NK-92 (cell line): ENCODE results near the gene MEFV.
"Not testable (repeated sequence)": the region's sequence is repeated elsewhere in the genome, so short reads cannot be mapped to it uniquely, and the experiment has no call there.

Experiments
- DNase-seq: peaks from one replicate; lab custom pipeline; 2025; ENCODE audit not compliant: unreplicated experiment; lab: John Stamatoyannopoulos, UW

Gene MEFV

GRCh38 chr16:3223913-3224515 is 32.4 kb downstream of the MEFV start:
- no peak for DNase-seq

GRCh38 chr16:3220839-3221238 is 35.6 kb downstream of the MEFV start:
- no peak for DNase-seq

DNA sequence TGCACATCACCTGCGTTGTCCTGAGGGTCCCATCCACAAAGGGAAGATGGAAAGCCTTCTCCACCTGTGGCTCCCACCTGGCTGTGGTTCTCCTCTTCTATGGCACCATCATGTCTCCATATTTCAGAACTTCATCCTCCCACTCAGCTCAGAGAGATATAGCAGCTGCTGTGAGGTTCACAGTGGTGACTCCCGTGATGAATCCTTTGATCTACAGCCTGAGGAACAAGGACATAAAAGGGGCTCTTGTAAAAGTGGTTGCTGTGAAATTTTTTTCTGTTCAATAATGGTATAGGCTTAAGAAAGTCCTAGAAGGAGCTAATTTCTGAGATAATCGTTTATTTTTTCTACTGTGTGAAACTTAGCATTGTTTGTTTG is 40.2 kb downstream of the MEFV start:
- no peak for DNase-seq

- DNase-seq = no peak
Measured at GRCh38 chr16:3215601-3216262, 40.7 kb downstream of the MEFV start.

DNA sequence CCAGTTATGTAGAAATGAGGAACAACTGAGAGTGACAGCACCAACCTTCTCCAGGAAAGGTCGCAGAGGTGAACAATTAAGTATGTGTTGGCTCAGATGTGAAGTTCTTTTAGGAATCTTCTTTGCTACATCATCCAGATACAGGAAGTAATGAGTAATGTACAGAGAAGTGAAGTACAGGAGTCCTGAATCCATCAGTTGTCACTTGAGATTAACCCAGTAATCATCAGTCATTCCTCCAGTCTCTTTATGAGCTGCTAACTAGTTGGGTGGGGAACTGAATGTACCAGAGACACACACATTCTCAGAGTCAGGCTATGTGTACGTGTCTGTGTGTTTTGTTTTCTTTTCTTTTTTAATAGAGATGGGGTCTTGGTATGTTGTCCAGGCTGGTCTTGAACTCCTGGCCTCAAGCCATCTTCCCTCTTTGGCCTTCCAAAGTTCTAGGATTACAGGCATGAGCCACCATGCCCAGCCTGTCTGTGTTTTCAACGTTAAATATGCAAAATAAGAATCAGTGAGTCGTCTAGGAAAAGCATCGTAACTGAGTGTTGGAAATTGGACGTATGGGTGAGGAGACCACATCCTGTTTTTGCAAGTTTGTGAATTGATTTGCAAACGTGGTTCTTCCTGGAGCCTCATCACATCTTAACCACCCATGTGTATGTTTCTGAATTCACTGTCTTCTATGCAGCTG is 41.4 kb downstream of the MEFV start:
- no peak for DNase-seq

DNA sequence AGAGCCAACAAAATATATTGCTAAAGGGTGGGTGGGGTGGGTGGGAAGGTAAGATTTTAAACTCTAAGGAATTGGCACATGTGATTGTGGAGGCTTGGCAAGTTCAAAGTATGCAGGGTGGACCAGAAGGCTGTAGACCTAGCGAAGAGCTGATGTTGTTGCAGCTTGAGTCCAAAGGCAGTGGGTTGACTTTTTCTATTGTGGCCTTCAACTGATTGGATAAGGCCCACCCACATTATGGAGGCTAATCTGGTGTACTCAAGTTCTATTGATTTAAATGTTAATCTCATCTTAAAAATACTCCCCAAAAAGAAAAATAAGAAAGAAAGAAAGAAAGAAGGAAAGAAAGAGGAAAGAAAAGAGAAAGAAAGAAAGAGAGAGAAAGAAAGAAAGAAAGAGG is 43.9 kb downstream of the MEFV start:
- DNase-seq = no peak

DNA sequence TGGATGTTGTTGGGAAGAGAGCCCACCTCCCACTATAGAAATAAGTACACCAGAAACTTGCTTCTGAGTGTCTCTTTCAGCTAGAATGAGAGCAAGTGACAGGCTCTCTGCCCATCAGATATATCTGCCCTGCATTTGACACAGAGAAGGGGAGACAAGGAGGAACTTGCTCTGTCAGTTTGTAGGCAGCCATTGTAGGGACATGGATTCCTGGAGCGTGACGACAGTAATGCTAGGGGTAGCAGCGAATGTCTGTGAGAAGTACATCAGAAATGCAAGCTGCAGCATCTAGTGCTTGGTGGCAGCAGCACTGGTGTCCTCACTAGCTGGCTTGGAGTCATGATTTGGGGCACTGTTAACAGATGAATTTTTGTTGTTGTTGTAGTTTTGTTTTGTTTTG is 44.4 kb downstream of the MEFV start:
- no peak for DNase-seq

- no peak for DNase-seq
Measured at GRCh38 chr16:3207086-3207953, 49.1 kb downstream of the MEFV start.

DNA sequence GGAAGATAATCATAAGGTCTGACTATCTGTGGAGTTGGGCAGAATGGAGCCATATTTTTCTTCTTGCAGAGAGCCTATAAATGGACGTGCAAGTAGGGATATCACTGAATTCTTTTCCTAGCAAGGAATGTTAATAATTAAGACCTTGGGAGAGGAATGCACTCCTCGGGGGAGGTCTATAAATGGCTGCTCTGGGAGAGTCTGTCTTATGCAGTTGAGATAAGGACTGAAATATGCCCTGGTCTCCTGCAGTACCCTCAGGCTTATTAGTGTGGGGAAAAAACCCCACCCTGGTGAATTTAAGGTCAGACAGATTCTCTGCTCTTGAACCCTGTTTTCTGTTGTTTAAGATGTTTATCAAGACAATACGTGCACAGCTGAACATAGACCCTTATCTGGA is 50.5 kb downstream of the MEFV start:
- not testable (repeated sequence) for DNase-seq

DNA sequence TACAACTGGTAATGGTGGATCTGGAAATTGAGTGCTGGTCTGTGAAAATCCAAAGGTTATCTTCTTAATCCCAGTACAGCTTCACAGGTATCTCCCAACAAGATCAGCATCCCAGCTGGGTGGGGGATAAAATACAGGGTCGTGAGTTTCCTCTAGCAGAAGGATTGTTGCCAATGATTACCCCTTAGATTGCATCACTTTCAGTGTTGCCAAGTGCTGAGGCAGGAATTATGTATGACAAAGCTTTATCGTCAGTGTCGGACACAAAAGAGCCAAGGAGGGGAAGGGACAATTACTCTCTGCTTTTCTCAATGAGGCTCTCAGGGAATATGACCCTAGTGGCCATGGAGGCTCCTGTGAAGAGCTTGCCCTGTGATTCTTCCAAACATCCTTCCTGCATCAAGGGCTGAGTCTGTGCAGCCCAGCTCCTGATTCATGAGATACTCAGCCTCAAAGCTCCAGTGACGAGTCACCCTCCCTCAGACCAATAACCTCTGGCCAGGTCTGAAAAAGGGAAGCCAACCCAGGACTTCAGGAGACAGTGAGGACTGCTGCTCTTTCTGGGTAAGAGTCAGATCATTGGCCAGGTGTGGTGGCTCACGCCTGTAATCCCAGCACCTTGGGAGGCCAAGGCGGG is 53.4 kb downstream of the MEFV start:
- no peak for DNase-seq

GRCh38 chr16:3198334-3199072 is 57.9 kb downstream of the MEFV start:
- DNase-seq = no peak

DNA sequence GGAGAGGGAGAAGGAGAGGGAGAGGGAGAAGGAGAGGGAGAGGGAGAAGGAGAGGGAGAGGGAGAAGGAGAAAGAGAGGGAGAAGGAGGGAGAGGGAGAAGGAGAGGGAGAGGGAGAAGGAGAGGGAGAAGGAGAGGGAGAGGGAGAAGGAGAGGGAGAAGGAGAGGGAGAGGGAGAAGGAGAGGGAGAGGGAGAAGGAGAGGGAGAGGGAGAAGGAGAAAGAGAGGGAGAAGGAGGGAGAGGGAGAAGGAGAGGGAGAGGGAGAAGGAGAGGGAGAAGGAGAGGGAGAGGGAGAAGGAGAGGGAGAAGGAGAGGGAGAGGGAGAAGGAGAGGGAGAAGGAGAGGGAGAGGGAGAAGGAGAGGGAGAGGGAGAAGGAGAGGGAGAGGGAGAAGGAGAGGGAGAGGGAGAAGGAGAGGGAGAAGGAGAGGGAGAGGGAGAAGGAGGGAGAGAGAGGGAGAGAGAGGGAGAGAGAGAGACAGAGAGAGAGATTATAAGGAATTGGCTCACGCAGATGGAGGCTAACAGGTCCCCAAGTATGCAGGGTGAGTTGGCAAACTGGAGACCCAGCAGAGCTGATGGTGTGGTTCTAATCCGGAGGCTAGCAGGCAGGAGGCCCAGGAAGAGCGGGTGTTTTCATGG is 58.6 kb downstream of the MEFV start:
- DNase-seq = not testable (repeated sequence)

DNA sequence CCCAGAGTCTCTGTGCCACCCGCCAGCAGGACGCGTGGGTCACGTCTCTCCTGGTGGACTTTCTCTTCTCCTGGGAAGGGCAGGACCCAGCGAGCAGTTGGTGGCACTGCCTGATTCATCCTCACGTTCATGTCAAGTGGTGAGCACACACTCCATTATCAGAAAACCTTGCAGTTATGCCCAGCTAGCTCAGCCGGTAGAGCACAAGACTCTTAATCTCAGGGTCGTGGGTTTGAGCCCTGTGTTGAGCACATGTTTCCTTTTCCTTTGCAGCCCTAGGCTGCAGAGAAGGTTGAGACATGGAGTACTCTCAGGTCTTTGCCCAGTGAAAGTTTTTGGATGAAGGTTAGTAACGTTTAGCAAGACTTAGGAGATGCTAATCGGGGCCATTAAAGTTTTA is 60.5 kb downstream of the MEFV start:
- DNase-seq = no peak

- no peak for DNase-seq
Measured at GRCh38 chr16:3194792-3195191, 61.6 kb downstream of the MEFV start.

GRCh38 chr16:3193221-3194212 is 62.9 kb downstream of the MEFV start:
- no peak for DNase-seq

- DNase-seq = no peak
Measured at GRCh38 chr16:3192476-3193019, 63.9 kb downstream of the MEFV start.
